ENCODE results near the gene PPFIBP2.

PPFIBP2 gene

GRCh38 chr11:7569044-7569443, 55.2 kb downstream of the PPFIBP2 start:
- H3K27ac Mint-ChIP-seq: no peak overlapping the region
- H3K4me3 Mint-ChIP-seq: no peak overlapping the region
- H3K4me1 Mint-ChIP-seq (ENCODE audit: low read depth): no peaks in the 10 kb centered on the region
- H3K36me3 Mint-ChIP-seq (ENCODE audit: low read depth): no peaks in the 10 kb centered on the region
- peaks cover 25% of the 10 kb centered on the region for H3K27me3 Mint-ChIP-seq (ENCODE audit: low read depth)
- H3K9me3 Mint-ChIP-seq: no peaks in the 10 kb centered on the region

GRCh38 chr11:7570241-7570640, 56.4 kb downstream of the PPFIBP2 start:
- Mint-ChIP-seq H3K27ac (no peak overlapping the region), H3K4me3 (no peak overlapping the region), H3K4me1 (ENCODE audit: low read depth) (no peaks in the 10 kb centered on the region), H3K27me3 (ENCODE audit: low read depth) (peaks cover 34% of the 10 kb centered on the region), H3K9me3 (no peaks in the 10 kb centered on the region), H3K36me3 (ENCODE audit: low read depth) (no peaks in the 10 kb centered on the region)

- Mint-ChIP-seq H3K27ac (no peak overlapping the region), H3K4me3 (no peak overlapping the region), H3K27me3 (ENCODE audit: low read depth) (peaks cover 38% of the 10 kb centered on the region), H3K9me3 (no peaks in the 10 kb centered on the region), H3K36me3 (ENCODE audit: low read depth) (no peaks in the 10 kb centered on the region), H3K4me1 (ENCODE audit: low read depth) (no peaks in the 10 kb centered on the region)
These were observed 57.2 kb downstream of the PPFIBP2 start for GRCh38 chr11:7570938-7571521.

GRCh38 chr11:7571640-7572000, 57.8 kb downstream of the PPFIBP2 start:
- no peaks in the 10 kb centered on the region for H3K36me3 Mint-ChIP-seq (ENCODE audit: low read depth)
- H3K9me3 Mint-ChIP-seq: no peaks in the 10 kb centered on the region
- H3K4me1 Mint-ChIP-seq (ENCODE audit: low read depth): no peaks in the 10 kb centered on the region
- no peak overlapping the region for H3K4me3 Mint-ChIP-seq
- H3K27me3 Mint-ChIP-seq (ENCODE audit: low read depth): peaks cover 38% of the 10 kb centered on the region
- H3K27ac Mint-ChIP-seq: no peak overlapping the region

GRCh38 chr11:7572001-7572712, 58.4 kb downstream of the PPFIBP2 start:
- H3K4me1 Mint-ChIP-seq (ENCODE audit: low read depth): peaks cover 4% of the 10 kb centered on the region
- no peak overlapping the region for H3K4me3 Mint-ChIP-seq
- H3K27me3 Mint-ChIP-seq (ENCODE audit: low read depth): peaks cover 36% of the 10 kb centered on the region
- no peaks in the 10 kb centered on the region for H3K9me3 Mint-ChIP-seq
- no peaks in the 10 kb centered on the region for H3K36me3 Mint-ChIP-seq (ENCODE audit: low read depth)
- H3K27ac Mint-ChIP-seq: no peak overlapping the region

GRCh38 chr11:7573193-7573557, 59.4 kb downstream of the PPFIBP2 start:
- Mint-ChIP-seq H3K9me3 (no peaks in the 10 kb centered on the region), H3K4me3 (no peak overlapping the region), H3K27ac (no peak overlapping the region), H3K36me3 (ENCODE audit: low read depth) (no peaks in the 10 kb centered on the region), H3K4me1 (ENCODE audit: low read depth) (peaks cover 14% of the 10 kb centered on the region), H3K27me3 (ENCODE audit: low read depth) (peaks cover 36% of the 10 kb centered on the region)

GRCh38 chr11:7573558-7574296, 59.9 kb downstream of the PPFIBP2 start:
- H3K4me3 Mint-ChIP-seq: no peak overlapping the region
- H3K4me1 Mint-ChIP-seq (ENCODE audit: low read depth): peaks cover 20% of the 10 kb centered on the region
- no peaks in the 10 kb centered on the region for H3K9me3 Mint-ChIP-seq
- H3K27me3 Mint-ChIP-seq (ENCODE audit: low read depth): peaks cover 35% of the 10 kb centered on the region
- H3K36me3 Mint-ChIP-seq (ENCODE audit: low read depth): no peaks in the 10 kb centered on the region
- H3K27ac Mint-ChIP-seq: no peak overlapping the region

- no peaks in the 10 kb centered on the region for H3K9me3 Mint-ChIP-seq
- peaks cover 32% of the 10 kb centered on the region for H3K27me3 Mint-ChIP-seq (ENCODE audit: low read depth)
- H3K27ac Mint-ChIP-seq: no peak overlapping the region
- no peaks in the 10 kb centered on the region for H3K36me3 Mint-ChIP-seq (ENCODE audit: low read depth)
- H3K4me1 Mint-ChIP-seq (ENCODE audit: low read depth): peaks cover 21% of the 10 kb centered on the region
- H3K4me3 Mint-ChIP-seq: no peak overlapping the region
These were observed 60.8 kb downstream of the PPFIBP2 start for GRCh38 chr11:7574491-7575130.

GRCh38 chr11:7575841-7576725, 62.3 kb downstream of the PPFIBP2 start:
- Mint-ChIP-seq H3K27me3 (ENCODE audit: low read depth) (peaks cover 32% of the 10 kb centered on the region), H3K36me3 (ENCODE audit: low read depth) (no peaks in the 10 kb centered on the region), H3K9me3 (no peaks in the 10 kb centered on the region), H3K4me3 (no peak overlapping the region), H3K27ac (no peak overlapping the region), H3K4me1 (ENCODE audit: low read depth) (peaks cover 21% of the 10 kb centered on the region)

- Mint-ChIP-seq H3K27ac (no peak overlapping the region), H3K27me3 (ENCODE audit: low read depth) (peaks cover 32% of the 10 kb centered on the region), H3K36me3 (ENCODE audit: low read depth) (no peaks in the 10 kb centered on the region), H3K4me3 (no peak overlapping the region), H3K4me1 (ENCODE audit: low read depth) (peaks cover 21% of the 10 kb centered on the region), H3K9me3 (no peaks in the 10 kb centered on the region)
These were observed 63.0 kb downstream of the PPFIBP2 start for GRCh38 chr11:7576726-7577290.

- Mint-ChIP-seq H3K9me3 (no peaks in the 10 kb centered on the region), H3K4me1 (ENCODE audit: low read depth) (peaks cover 21% of the 10 kb centered on the region), H3K36me3 (ENCODE audit: low read depth) (no peaks in the 10 kb centered on the region), H3K27ac (peak overlapping the region; percentile 60), H3K4me3 (peak overlapping the region; percentile 61), H3K27me3 (ENCODE audit: low read depth) (peaks cover 36% of the 10 kb centered on the region)
These were observed 63.7 kb downstream of the PPFIBP2 start for GRCh38 chr11:7577291-7578190.

GRCh38 chr11:7578276-7578955, 64.6 kb downstream of the PPFIBP2 start:
- peaks cover 21% of the 10 kb centered on the region for H3K4me1 Mint-ChIP-seq (ENCODE audit: low read depth)

More at GRCh38 chr11:7578276-7578955, 64.6 kb downstream of the PPFIBP2 start:
- H3K9me3 Mint-ChIP-seq: no peaks in the 10 kb centered on the region
- peaks cover 45% of the 10 kb centered on the region for H3K27me3 Mint-ChIP-seq (ENCODE audit: low read depth)
- H3K36me3 Mint-ChIP-seq (ENCODE audit: low read depth): no peaks in the 10 kb centered on the region
- H3K27ac Mint-ChIP-seq: peak overlapping the region; percentile 60
- H3K4me3 Mint-ChIP-seq: peak overlapping the region; percentile 61
